Stimulated activated CD4-positive, alpha-beta T cell treated with anti-CD3 and anti-CD28 coated beads, TNF-alpha, amount 100 ng/mL, for 1 hour (primary cell): Measurements from ENCODE around the gene FGF11.

Experiments
- DNase-seq, 3 donors: peaks; one replicate each; pipeline ENCODE4 v3.0.0-alpha.2; 2020; ENCODE audit warnings: low read depth in 3 of 3, low spot score in 1 of 3

Gene FGF11

GRCh38 chr17:7439462-7440112 is at the start of gene FGF11:
FGF11 (plus strand) TSS chr17:7439512; CDS start chr17:7439621, 109 bp downstream.
- no peak for DNase-seq

- no peak for DNase-seq
Observed at GRCh38 chr17:7389924-7390910, 49.1 kb upstream of the FGF11 start.

GRCh38 chr17:7391307-7391706 is 48.0 kb upstream of the FGF11 start:
- DNase-seq, result no peak

- no peak for DNase-seq
Observed at GRCh38 chr17:7392696-7393612, 46.4 kb upstream of the FGF11 start.

GRCh38 chr17:7393613-7394451 is 45.5 kb upstream of the FGF11 start:
- peak in 2 of 3 donors; percentile 31 to 38 for DNase-seq

- DNase-seq, result peak; percentile 44 to 83 (median 69)
Observed at GRCh38 chr17:7394452-7395191, 44.7 kb upstream of the FGF11 start, which contains the start of gene PLSCR3. PLSCR3 (minus strand) TSS chr17:7394525; CDS start chr17:7394110, 415 bp downstream.

GRCh38 chr17:7396147-7396546 is 43.2 kb upstream of the FGF11 start:
- DNase-seq, result no peak

GRCh38 chr17:7398612-7399011 is 40.7 kb upstream of the FGF11 start:
- DNase-seq, result no peak

- no peak for DNase-seq
Observed at GRCh38 chr17:7403043-7403726, 36.1 kb upstream of the FGF11 start.

- no peak for DNase-seq
Observed at GRCh38 chr17:7403727-7403976, 35.7 kb upstream of the FGF11 start.

GRCh38 chr17:7403977-7404736 is 35.2 kb upstream of the FGF11 start, which contains the start of gene TMEM256:
TMEM256 (minus strand) TSS chr17:7404097; CDS start chr17:7404084, 13 bp downstream.
- peak; percentile 84 to 91 (median 86) for DNase-seq

- peak in 2 of 3 donors; percentile 40 to 53 for DNase-seq
Observed at GRCh38 chr17:7404737-7405349, 34.5 kb upstream of the FGF11 start.

GRCh38 chr17:7405350-7406234 is 33.7 kb upstream of the FGF11 start:
- no peak for DNase-seq

- no peak for DNase-seq
Observed at GRCh38 chr17:7406235-7406825, 33.0 kb upstream of the FGF11 start.

- DNase-seq, result no peak
Observed at GRCh38 chr17:7407082-7407481, 32.2 kb upstream of the FGF11 start.

GRCh38 chr17:7407485-7408251 is 31.6 kb upstream of the FGF11 start, which contains the start of gene NLGN2:
NLGN2 (plus strand) TSS chr17:7407845; CDS start chr17:7408256, 411 bp downstream.
- no peak for DNase-seq
